A673 (cell line): ENCODE results near the gene RBM8A.

Experiments
- EZH2 ChIP-seq: fragments of 200-600 bp; sonication (generic); IDR thresholded peaks from 2 replicates; pipeline ENCODE4 v1.6.1; 2017; ENCODE audit warnings: borderline replicate concordance, low read depth, mild to moderate bottlenecking, mixed read lengths, antibody characterized with exemption, low read length; ENCODE audit not compliant: poor library complexity, severe bottlenecking
- TF ChIP-seq, protein P1 (sequence below): fragments of 300-800, 200-600 bp; sonication (generic); conservative IDR thresholded peaks from 2 replicates; pipeline ENCODE4 v1.5.1; 2017; ENCODE audit warnings: low read depth, mild to moderate bottlenecking, antibody characterized with exemption, low read length, moderate library complexity, mixed read lengths

DNA sequence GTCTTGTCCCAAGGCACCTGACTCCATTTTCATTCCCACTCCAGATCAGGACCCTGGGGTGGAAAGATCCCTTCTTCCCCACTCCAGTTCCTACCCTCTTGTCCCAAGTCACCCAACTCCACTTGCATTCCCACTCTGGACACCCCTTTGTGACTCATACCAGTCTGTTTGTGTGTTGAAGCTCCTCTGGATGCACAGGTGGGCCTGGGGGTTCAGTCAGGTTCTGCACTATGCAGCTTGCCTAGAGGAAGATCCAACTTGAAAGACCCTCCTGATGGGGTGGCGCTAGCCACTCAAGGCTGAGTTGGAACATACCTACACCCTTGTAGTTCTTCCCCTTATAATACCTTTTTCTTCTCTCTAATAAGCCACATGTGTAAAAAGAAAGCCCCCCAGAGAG, 31.8 kb downstream of the RBM8A start:
- TF ChIP-seq, protein P1, sequence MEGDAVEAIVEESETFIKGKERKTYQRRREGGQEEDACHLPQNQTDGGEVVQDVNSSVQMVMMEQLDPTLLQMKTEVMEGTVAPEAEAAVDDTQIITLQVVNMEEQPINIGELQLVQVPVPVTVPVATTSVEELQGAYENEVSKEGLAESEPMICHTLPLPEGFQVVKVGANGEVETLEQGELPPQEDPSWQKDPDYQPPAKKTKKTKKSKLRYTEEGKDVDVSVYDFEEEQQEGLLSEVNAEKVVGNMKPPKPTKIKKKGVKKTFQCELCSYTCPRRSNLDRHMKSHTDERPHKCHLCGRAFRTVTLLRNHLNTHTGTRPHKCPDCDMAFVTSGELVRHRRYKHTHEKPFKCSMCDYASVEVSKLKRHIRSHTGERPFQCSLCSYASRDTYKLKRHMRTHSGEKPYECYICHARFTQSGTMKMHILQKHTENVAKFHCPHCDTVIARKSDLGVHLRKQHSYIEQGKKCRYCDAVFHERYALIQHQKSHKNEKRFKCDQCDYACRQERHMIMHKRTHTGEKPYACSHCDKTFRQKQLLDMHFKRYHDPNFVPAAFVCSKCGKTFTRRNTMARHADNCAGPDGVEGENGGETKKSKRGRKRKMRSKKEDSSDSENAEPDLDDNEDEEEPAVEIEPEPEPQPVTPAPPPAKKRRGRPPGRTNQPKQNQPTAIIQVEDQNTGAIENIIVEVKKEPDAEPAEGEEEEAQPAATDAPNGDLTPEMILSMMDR, result no peak
- TF ChIP-seq EZH2, result no peak
